ENCODE data around the gene NHSL2. TPM values are rescaled to one million over a fixed set of nuclear protein-coding genes. Genes with fewer than 3 reads are reported as not detected.
"Not testable (repeated sequence)": the region's sequence is repeated elsewhere in the genome, so short reads cannot be mapped to it uniquely, and the experiment has no call there.

The NHSL2 gene
- total RNA-seq, 1 donor = 14.8 TPM

GRCh38 chrX:71922686-71923085 is 12.0 kb downstream of the NHSL2 start:
- DNase-seq (ENCODE audit: low read depth in 2 of 3, low spot score in 2 of 3) = no peak

DNA sequence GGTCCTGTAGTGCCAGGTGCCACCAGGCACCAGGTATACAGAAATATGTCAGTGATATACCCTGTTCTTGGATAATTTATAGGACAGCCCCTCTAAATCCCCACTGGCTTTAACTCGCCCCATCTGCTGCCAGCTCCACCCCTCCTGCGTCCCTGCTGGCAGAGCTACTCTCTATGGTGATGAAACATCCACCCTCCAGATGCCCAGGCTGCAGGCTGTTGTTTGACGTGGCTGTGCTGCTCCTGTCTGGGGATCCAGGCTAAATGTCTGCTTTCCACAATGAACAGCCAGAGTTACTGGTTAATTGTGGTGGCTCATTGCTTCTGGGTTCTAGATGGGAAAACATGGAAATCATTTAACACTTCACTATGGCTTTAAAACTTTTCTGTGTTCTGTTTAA is 12.9 kb downstream of the NHSL2 start:
- no peak for DNase-seq (ENCODE audit: low read depth in 2 of 3, low spot score in 2 of 3)

- DNase-seq (ENCODE audit: low read depth in 2 of 3, low spot score in 2 of 3) = no peak
Observed at GRCh38 chrX:71927040-71927439, 16.4 kb downstream of the NHSL2 start.

GRCh38 chrX:71928856-71929255 is 18.2 kb downstream of the NHSL2 start:
- no peak for DNase-seq (ENCODE audit: low read depth in 2 of 3, low spot score in 2 of 3)

DNA sequence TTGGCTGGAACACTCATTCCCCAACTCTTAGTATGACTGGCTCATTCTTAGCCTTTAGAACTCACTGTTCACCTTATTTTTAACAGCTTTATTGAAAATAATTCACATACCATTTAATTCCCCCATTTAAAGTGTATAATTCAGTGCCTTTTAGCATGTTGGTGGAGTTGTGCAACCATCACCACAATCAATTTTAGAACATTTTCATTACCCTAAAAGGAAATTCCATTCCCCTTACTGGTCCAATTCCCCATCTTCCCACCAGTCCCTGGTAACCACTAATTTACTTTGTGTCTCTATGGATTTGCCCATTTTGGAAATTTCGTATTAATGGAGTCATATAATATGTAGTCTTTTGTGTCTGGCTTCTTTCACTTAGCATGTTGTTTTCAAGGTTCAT is 19.7 kb downstream of the NHSL2 start:
- no peak for DNase-seq (ENCODE audit: low read depth in 2 of 3, low spot score in 2 of 3)

- no peak for DNase-seq (ENCODE audit: low read depth in 2 of 3, low spot score in 2 of 3)
Observed at GRCh38 chrX:71935476-71935875, 24.8 kb downstream of the NHSL2 start.

DNA sequence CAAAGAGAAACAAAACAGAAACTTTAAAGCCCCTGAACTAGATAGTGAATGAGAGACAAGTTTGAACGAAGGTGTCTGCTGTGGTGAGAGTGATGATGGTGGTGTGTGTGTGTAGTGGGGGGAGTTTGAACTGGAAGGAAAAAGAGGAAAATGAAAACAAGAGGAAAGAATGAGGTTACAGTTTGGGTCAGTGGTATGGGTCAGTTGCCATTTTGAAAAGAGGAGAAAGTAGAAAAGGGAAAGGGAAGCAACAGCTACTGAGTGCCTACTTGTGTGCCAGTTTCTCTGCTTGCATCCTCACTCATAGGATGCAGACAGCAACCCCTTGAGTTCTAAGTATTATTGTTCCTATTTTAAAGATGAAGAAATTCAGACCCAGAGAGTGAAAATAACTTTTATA is 26.0 kb downstream of the NHSL2 start:
- no peak for DNase-seq (ENCODE audit: low read depth in 2 of 3, low spot score in 2 of 3)

- no peak for DNase-seq (ENCODE audit: low read depth in 2 of 3, low spot score in 2 of 3)
Observed at GRCh38 chrX:71938371-71938770, 27.7 kb downstream of the NHSL2 start.

GRCh38 chrX:71941145-71941544 is 30.5 kb downstream of the NHSL2 start:
- DNase-seq (ENCODE audit: low read depth in 2 of 3, low spot score in 2 of 3) = no peak

DNA sequence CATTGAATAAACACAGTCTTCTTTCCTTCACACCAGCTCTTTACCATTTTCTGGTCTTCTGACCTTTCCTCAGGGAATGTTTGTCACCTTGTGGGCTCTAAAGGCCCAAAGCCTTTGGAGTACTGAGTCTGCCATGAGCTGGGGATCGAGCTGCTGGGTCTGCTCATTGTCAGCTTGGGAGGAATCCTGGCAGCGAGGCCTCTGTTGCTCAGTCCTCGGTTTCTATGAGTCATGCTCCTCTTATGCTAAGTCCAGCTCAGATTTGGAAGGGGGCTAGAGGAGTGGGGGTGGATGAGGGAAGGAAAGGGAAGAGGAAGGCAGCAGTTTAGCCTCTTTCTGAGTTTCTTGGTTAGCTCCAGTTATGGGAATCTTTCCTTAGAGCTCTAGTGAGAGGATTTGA is 31.1 kb downstream of the NHSL2 start:
- DNase-seq (ENCODE audit: low read depth in 2 of 3, low spot score in 2 of 3) = no peak

DNA sequence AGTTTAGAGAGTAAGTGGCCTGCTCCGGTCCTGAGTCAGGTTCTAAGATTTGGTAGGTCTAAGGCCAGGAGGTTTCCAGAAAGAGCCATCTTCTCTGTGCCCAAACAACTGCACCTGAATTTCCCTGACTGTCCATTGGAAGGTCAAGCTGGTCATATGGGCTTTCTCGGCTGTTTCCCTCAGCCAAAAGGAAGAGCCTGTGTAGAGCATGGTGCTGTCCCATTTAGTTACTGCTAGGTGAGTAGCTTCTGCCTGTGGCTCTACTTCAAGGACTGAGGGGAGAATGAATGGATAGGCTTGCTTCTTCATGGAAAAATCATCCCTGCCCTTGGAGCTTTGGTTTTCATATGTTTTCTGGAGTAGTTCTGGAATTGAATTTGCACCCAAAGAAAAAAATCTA is 33.7 kb downstream of the NHSL2 start:
- no peak for DNase-seq (ENCODE audit: low read depth in 2 of 3, low spot score in 2 of 3)

DNA sequence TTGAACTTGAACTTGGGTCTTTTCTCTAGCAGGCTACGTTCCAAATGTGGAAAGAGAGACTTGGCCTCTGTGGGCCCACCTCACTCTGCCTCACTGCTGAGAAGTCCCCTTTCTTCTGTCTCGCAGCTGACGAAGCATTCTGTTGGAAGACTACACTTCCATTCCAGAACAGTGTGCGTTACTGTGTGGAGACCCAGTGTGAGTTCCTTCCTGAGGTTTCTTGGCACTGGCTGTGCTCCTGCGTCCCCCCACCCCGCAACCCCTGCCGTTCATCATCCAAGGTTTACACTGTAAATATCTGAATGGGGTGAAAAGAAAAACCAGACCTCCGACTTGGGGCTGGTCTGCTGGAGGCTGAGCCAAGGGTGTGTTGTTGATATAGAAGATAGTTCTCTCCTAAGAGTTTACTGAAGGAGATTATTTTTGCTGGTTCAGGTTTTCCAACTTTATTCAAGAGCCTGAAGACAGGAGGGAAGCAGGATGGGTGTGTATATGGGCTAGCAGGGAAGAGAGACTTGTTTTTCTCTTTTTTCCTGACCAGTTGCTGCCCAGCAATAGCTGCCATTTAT is 34.7 kb downstream of the NHSL2 start:
- DNase-seq (ENCODE audit: low read depth in 2 of 3, low spot score in 2 of 3) = no peak

- no peak for DNase-seq (ENCODE audit: low read depth in 2 of 3, low spot score in 2 of 3)
Observed at GRCh38 chrX:71949363-71949762, 38.7 kb downstream of the NHSL2 start.

- no peak for DNase-seq (ENCODE audit: low read depth in 2 of 3, low spot score in 2 of 3)
Observed at GRCh38 chrX:71949844-71950445, 39.3 kb downstream of the NHSL2 start.

GRCh38 chrX:71953391-71953790 is 42.7 kb downstream of the NHSL2 start:
- DNase-seq (ENCODE audit: low read depth in 2 of 3, low spot score in 2 of 3) = no peak

DNA sequence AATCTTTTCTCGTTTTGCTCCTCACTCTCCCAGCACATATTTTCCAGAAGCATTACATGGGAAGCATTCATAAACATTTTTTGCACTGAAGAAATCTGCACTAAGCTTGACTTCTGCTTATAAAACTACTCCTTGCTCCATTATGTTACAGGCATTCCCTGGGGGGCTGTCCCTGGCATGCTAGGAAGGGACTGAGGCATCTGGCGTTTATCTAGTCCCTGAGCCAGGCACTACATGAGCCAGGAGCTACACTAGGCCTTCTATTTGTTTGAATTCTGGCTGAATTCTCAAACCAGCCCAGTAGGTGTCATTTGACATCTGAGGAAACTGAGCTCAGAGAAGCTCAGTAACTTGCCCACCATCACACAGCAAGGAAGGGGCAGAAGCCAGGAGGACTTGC is 43.3 kb downstream of the NHSL2 start:
- DNase-seq (ENCODE audit: low read depth in 2 of 3, low spot score in 2 of 3) = no peak

- no peak for DNase-seq (ENCODE audit: low read depth in 2 of 3, low spot score in 2 of 3)
Observed at GRCh38 chrX:71954458-71954857, 43.8 kb downstream of the NHSL2 start.

- no peak for DNase-seq (ENCODE audit: low read depth in 2 of 3, low spot score in 2 of 3)
Observed at GRCh38 chrX:71955530-71956120, 45.0 kb downstream of the NHSL2 start.

GRCh38 chrX:71958281-71958675 is 47.6 kb downstream of the NHSL2 start:
- DNase-seq (ENCODE audit: low read depth in 2 of 3, low spot score in 2 of 3) = no peak

DNA sequence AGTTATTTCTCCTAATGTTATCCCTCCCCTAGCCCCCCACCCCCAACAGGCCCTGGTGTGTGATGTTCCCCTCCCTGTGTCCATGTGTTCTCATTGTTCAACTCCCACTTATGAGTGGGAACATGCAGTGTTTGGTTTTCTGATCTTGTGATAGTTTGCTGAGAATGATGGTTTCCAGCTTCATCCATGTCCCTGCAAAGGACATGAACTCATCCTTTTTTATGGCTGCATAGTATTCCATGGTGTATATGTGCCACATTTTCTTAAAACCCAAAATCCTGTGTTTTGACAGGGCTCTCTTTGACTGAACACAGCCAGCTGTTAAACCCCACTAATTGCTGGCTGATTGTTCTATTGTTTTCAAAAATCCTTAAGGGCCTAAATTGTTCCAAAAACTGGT is 53.5 kb downstream of the NHSL2 start:
- not testable (repeated sequence) for DNase-seq (ENCODE audit: low read depth in 2 of 3, low spot score in 2 of 3)

GRCh38 chrX:71974916-71975315 is 64.3 kb downstream of the NHSL2 start:
- DNase-seq (ENCODE audit: low read depth in 2 of 3, low spot score in 2 of 3) = no peak

DNA sequence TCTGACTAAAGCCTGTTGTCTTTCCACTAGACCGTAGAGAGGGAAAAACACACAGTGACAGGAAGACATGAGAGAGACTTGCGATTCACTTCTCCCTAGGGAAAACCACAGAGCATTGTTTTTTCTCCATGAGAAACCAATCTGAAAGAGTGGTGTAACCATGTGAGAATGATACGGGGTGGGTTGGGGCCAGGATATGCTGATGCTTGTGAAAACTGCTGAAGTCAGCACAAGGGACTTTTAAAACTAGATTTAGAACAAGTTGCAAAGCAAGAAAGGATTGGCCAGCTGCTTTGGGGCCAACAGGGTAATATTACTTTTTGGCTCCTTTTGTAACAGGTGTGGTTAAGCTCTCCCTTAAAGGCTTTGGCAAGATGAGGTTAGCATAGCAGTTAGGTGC is 66.1 kb downstream of the NHSL2 start:
- no peak for DNase-seq (ENCODE audit: low read depth in 2 of 3, low spot score in 2 of 3)

DNA sequence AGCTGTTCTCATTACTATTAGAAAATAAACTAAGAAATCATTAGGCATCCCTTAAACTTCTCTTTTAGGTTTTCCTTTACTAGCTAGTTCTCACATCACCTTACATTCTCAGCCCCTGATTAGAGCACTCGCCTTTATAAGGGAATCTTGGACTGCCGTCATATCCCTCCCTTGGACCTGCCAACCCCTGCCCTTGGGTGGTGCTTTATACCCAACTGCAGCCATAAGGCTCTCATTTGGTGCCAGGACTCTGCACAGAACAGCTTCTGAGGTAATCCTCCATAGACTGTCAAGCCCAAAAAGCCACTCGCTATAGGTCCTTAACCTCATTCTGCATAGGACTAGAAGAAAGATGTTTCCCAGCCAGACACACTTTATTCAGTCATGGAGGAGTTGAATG is 67.5 kb downstream of the NHSL2 start:
- DNase-seq (ENCODE audit: low read depth in 2 of 3, low spot score in 2 of 3) = no peak
